Measurements from ENCODE around the gene KAT2B. TPM values are rescaled to one million over a fixed set of nuclear protein-coding genes. Genes with fewer than 3 reads are reported as not detected.

The KAT2B gene
- total and polyA plus RNA-seq, 2 of the 13 experiments (the other 11 are each of a cell fraction or from before 2014, with no cell fraction given), result 0.97 to 1.7 TPM

- peak; percentile 33 for TF ChIP-seq AHDC1 (CRISPR knock-in tag; IDR thresholded peaks at IDR 0.05; ENCODE audit: borderline replicate concordance)
- no peak for TF ChIP-seq ZNF543 (CRISPR knock-in tag; IDR thresholded peaks at IDR 0.05)
- TF ChIP-seq MTERF4 (CRISPR knock-in tag; IDR thresholded peaks at IDR 0.05), result 0 out of 2 replicates have a peak, but pooled peaks have one; percentile 42
- no peak for TF ChIP-seq HHEX (CRISPR knock-in tag; IDR thresholded peaks at IDR 0.05)
- TF ChIP-seq DR1 (CRISPR knock-in tag; IDR thresholded peaks at IDR 0.05), result peak; percentile 63; the same call in 1 of the 2 replicates
- no peak for TF ChIP-seq ZNF766 (CRISPR knock-in tag; IDR thresholded peaks at IDR 0.05; ENCODE audit: borderline replicate concordance)
- TF ChIP-seq STAG1 (CRISPR knock-in tag; IDR thresholded peaks at IDR 0.05), result no peak
- peak; percentile 90 for TF ChIP-seq SMYD3 (CRISPR knock-in tag; IDR thresholded peaks at IDR 0.05)
- peak; percentile 85; the same call in 1 of the 2 replicates for TF ChIP-seq ZNF749 (CRISPR knock-in tag; IDR thresholded peaks at IDR 0.05; ENCODE audit: borderline replicate concordance)
- TF ChIP-seq ZNF83 (CRISPR knock-in tag; IDR thresholded peaks at IDR 0.05; ENCODE audit: borderline replicate concordance), result peak; percentile 46; the same call in 1 of the 2 replicates
- TF ChIP-seq ZNF619 (CRISPR knock-in tag; IDR thresholded peaks at IDR 0.05), result peak; percentile 87; the same call in 1 of the 2 replicates
- peak; percentile 56; the same call in 1 of the 2 replicates for TF ChIP-seq ZNF331 (CRISPR knock-in tag; IDR thresholded peaks at IDR 0.05)
- no peak for TF ChIP-seq ZNF7 (CRISPR knock-in tag; IDR thresholded peaks at IDR 0.05)
- no peak for TF ChIP-seq ZBTB49 (CRISPR knock-in tag; IDR thresholded peaks at IDR 0.05; ENCODE audit: borderline replicate concordance)
- TF ChIP-seq SAP130 (CRISPR knock-in tag; IDR thresholded peaks at IDR 0.05; ENCODE audit: low read depth), result peak; percentile 100
- TF ChIP-seq ZNF614 (CRISPR knock-in tag; IDR thresholded peaks at IDR 0.05; ENCODE audit: borderline replicate concordance), result peak; percentile 77; the same call in 1 of the 2 replicates
- peak; percentile 45; the same call in 1 of the 2 replicates for TF ChIP-seq MTA1 (CRISPR knock-in tag; IDR thresholded peaks at IDR 0.05; ENCODE audit: borderline replicate concordance)
- peak; percentile 57; the same call in 1 of the 2 replicates for TF ChIP-seq ZBTB34 (CRISPR knock-in tag; IDR thresholded peaks at IDR 0.05)
These were observed 145.7 kb downstream of the KAT2B start, which contains the start of gene SGO1 (continued) for GRCh38 chr3:20185679-20186599.
